Measurements from ENCODE around the gene AK2. TPM values are rescaled to one million over a fixed set of nuclear protein-coding genes. Genes with fewer than 3 reads are reported as not detected.

AK2 gene
- total RNA-seq, 1 donor from 2014 or later, result 134 TPM

GRCh38 chr1:33039840-33040239, 3.2 kb upstream of the AK2 start:
- no peak for TF ChIP-seq CTCF (conservative IDR thresholded peaks at IDR 0.05)
- Mint-ChIP-seq H3K36me3 (ENCODE audit: low read depth) (peaks cover 5% of the 10 kb centered on the region), H3K27me3 (ENCODE audit: low read depth) (no peaks in the 10 kb centered on the region), H3K4me3 (no peak overlapping the region), H3K4me1 (peaks cover 22% of the 10 kb centered on the region), H3K27ac (ENCODE audit: unreplicated experiment) (no peak overlapping the region), H3K9me3 (peaks cover 8% of the 10 kb centered on the region)
- DNase-seq (ENCODE audit: low read depth, low spot score), result no peak

GRCh38 chr1:33036051-33036525, 595 bp downstream of the AK2 start:
- Mint-ChIP-seq H3K4me3 (peak overlapping the region; percentile 89), H3K4me1 (peaks cover 35% of the 10 kb centered on the region)
- no peak for TF ChIP-seq CTCF (conservative IDR thresholded peaks at IDR 0.05)

GRCh38 chr1:33032126-33032869, 4.4 kb downstream of the AK2 start:
- Mint-ChIP-seq H3K27ac (ENCODE audit: unreplicated experiment) (no peak overlapping the region), H3K27me3 (ENCODE audit: low read depth) (no peaks in the 10 kb centered on the region), H3K4me1 (peaks cover 40% of the 10 kb centered on the region), H3K4me3 (peak overlapping the region; percentile 17), H3K36me3 (ENCODE audit: low read depth) (peaks cover 5% of the 10 kb centered on the region), H3K9me3 (peaks cover 5% of the 10 kb centered on the region)
- DNase-seq (ENCODE audit: low read depth, low spot score), result no peak
- no peak for TF ChIP-seq CTCF (conservative IDR thresholded peaks at IDR 0.05)

More at GRCh38 chr1:33036051-33036525, 595 bp downstream of the AK2 start:
- peaks cover 5% of the 10 kb centered on the region for H3K36me3 Mint-ChIP-seq (ENCODE audit: low read depth)
- peaks cover 5% of the 10 kb centered on the region for H3K9me3 Mint-ChIP-seq
- DNase-seq (ENCODE audit: low read depth, low spot score), result no peak
- H3K27me3 Mint-ChIP-seq (ENCODE audit: low read depth), result no peaks in the 10 kb centered on the region
- H3K27ac Mint-ChIP-seq (ENCODE audit: unreplicated experiment), result no peak overlapping the region

GRCh38 chr1:33031506-33031905, 5.2 kb downstream of the AK2 start:
- no peaks in the 10 kb centered on the region for H3K9me3 Mint-ChIP-seq
- H3K27me3 Mint-ChIP-seq (ENCODE audit: low read depth), result no peaks in the 10 kb centered on the region
- DNase-seq (ENCODE audit: low read depth, low spot score), result no peak
- no peak overlapping the region for H3K4me3 Mint-ChIP-seq
- H3K27ac Mint-ChIP-seq (ENCODE audit: unreplicated experiment), result no peak overlapping the region
- TF ChIP-seq CTCF (conservative IDR thresholded peaks at IDR 0.05), result no peak
- H3K36me3 Mint-ChIP-seq (ENCODE audit: low read depth), result peaks cover 2% of the 10 kb centered on the region
- H3K4me1 Mint-ChIP-seq, result peaks cover 34% of the 10 kb centered on the region

- no peaks in the 10 kb centered on the region for H3K27me3 Mint-ChIP-seq (ENCODE audit: low read depth)
- H3K27ac Mint-ChIP-seq (ENCODE audit: unreplicated experiment), result no peak overlapping the region
Observed at GRCh38 chr1:33030575-33030974, 6.1 kb downstream of the AK2 start.

More at GRCh38 chr1:33030575-33030974, 6.1 kb downstream of the AK2 start:
- peaks cover 33% of the 10 kb centered on the region for H3K4me1 Mint-ChIP-seq
- no peak overlapping the region for H3K4me3 Mint-ChIP-seq
- no peaks in the 10 kb centered on the region for H3K9me3 Mint-ChIP-seq
- DNase-seq (ENCODE audit: low read depth, low spot score), result no peak
- no peaks in the 10 kb centered on the region for H3K36me3 Mint-ChIP-seq (ENCODE audit: low read depth)
- TF ChIP-seq CTCF (conservative IDR thresholded peaks at IDR 0.05), result no peak

All from neural crest cell (in vitro differentiated cells).